ENCODE data around the gene DHX35.

The DHX35 gene, protein sequence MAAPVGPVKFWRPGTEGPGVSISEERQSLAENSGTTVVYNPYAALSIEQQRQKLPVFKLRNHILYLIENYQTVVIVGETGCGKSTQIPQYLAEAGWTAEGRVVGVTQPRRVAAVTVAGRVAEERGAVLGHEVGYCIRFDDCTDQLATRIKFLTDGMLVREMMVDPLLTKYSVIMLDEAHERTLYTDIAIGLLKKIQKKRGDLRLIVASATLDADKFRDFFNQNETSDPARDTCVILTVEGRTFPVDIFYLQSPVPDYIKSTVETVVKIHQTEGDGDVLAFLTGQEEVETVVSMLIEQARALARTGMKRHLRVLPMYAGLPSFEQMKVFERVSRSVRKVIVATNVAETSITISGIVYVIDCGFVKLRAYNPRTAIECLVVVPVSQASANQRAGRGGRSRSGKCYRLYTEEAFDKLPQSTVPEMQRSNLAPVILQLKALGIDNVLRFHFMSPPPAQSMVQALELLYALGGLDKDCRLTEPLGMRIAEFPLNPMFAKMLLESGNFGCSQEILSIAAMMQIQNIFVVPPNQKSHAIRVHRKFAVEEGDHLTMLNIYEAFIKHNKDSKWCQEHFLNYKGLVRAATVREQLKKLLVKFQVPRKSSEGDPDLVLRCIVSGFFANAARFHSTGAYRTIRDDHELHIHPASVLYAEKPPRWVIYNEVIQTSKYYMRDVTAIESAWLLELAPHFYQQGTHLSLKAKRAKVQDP

DNA sequence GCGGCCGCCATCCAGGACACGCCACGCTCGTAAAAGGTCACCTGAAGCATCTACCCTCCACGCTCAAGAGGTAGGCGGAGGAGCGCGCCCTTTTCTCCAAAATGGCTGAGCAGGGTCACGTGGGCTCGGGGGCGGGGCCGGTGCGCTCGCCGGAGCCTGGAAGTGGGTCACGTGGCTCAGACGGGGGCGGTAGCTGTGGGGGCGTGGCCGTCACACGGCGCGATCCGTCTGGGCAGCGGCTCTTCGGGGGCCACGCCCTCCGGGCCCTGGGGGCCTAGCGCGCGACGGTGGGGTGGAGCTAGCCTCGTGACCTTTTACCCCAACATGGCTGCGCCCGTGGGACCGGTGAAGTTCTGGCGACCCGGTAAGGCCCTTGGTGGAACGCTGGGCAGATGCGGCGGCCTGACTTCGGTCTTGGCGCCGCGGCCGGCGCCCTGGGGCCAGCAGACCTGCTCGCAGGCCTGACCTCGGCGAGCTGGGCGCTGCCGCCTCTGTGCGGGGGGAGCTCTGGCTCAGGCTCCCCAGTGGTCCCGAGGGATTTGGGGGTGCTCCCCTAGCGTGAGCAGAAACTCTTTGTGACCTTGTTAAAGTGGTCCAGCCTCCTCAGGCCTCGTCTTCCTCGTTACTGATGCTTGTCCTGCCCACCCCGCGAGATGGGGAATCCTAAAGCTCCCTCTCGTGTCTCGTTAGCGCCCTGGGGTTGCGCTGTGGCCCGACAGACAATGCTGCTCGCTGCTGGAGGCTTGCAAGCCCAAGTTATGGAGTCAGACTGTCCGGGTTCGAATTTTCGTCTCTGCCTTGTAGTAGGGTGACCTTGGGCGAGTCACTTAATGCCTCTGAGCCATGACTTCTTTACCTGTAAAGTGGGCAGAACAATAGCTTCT lies at the start of gene DHX35:
Gene DHX35, plus strand, starts transcription at position 301 of the 884 bp plus-strand sequence. Its CDS starts 24 bp downstream, at position 325.
- peak; percentile 97 for DNase-seq (ENCODE audit: low spot score)

DNA sequence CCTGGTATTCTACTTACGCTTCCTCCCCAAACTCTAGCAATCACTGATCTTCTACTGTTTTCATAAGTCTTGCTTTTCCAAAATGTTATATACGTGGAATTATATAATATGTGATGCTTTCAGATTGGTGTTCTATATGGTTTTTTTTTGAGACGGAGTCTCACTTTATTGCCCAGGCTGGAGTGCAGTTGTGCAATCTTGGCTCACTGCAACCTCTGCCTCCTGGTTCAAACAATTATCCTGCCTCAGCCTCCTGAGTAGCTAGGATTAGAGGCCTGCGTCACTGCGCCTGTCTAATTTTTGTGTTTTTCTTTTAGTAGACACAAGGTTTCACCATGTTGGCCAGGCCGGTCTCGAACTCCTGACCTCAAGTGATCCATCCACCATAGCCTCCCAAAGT lies 46.8 kb upstream of the DHX35 start:
- no peak for DNase-seq (ENCODE audit: low spot score)

DNA sequence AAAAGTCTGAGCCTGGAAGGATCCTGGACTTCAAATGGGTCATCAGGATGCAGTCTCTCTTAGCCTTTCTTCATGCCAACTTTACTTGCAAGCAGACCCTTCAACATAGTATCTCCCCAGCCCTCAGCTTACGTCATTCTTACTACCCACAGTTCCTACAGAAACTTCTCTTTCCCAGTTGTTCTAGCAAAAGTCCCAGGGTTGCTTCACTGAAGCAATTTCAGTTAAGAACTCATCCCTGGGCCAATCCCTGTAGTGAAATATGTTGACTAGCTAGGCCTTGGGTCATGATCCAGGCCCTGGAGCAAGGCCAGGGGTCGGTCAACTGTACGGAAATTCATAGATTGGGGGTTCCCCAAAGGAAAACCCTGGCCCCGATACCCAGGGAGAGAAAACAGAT lies 44.5 kb upstream of the DHX35 start:
- no peak for DNase-seq (ENCODE audit: low spot score)

DNA sequence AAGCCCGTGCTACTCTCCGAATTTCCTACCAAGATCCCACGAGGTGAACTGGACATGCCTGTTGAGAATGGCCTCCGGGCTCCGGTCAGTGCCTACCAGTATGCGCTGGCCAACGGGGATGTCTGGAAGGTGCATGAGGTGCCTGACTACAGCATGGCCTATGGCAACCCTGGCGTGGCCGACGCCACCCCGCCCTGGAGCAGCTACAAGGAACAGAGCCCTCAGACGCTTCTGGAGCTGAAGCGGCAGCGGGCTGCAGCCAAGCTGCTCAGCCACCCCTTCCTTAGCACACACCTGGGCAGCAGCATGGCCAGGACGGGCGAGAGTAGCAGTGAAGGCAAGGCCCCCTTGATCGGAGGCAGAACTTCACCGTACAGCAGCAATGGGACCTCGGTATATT lies 44.0 kb upstream of the DHX35 start:
- DNase-seq (ENCODE audit: low spot score), result no peak

DNA sequence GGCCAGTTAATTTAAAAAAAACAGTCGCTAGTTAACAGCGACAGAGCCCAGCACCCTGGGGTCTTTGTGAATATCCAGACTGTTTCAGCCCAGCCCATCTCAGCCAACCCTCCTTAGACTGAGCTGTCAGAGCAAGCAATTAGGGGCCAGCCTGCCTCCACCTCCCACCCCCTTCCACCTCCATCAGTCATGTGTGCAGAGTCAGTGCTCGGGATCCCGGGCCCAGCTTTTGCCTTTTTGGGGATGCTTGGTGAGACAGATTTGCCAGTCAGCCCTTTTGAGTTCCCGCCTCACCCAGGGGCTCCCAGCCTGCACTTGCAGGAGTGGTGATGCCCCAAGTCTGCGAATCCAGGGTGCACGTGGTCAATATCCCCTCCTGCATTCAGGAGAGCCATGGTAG lies 42.5 kb upstream of the DHX35 start:
- DNase-seq (ENCODE audit: low spot score), result no peak

DNA sequence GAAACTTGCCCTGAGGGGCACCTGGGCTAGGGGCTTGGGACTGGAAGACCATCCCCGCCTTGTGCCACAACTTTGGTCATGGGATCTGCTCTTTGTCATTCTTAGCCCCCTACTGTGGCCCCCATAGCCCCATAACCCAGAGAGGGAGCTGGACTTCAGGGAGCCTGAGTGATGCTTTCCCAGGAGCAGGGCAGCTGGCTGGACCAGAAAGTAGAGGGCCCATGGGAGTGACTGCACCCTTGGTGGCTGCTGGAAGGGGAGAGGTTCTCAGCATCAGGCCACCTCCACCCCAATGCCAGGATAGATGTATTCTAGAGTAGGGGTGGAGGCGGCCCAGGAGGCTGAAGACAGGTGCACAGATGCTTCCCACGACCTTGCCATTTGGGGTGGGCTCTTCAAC lies 41.7 kb upstream of the DHX35 start:
- DNase-seq (ENCODE audit: low spot score), result no peak

DNA sequence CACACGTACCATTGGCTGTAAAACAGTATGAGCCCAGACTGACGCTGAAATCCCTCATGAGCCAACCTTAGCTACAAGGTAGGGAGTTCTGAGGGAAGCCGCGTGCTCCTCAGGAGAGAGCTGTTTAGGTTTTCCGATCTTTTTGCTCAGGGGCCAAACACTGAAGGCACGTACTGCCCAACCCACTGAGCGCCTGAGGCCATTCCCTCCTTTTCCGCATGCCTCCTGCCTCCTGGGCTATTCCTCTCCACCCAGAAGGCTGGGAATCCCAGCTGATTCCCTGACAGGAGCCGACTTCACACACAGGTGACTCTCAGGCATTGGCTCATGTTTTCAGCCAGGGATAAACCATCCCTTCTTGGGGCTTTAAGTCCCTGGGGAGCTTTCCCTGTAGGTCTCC lies 41.3 kb upstream of the DHX35 start:
- DNase-seq (ENCODE audit: low spot score), result no peak

DNA sequence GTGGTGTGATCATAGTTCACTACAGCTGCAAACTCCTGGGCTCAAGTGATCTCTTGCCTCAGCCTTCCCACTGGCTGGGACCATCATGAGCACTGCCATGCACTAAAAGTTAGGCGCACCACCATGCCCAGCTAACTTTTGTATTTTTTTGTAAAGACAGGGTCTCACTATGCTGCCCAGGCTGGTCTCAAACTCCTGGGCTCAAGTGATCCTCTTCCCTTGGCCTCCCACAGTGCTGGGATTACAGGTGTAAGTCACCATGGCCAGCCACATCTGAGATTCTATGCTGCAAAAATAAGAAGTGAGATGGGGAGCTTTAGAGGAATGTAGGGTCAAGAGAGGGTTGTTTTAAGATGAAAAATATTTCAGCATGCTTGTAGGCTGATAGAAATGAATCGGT lies 37.4 kb upstream of the DHX35 start:
- no peak for DNase-seq (ENCODE audit: low spot score)

DNA sequence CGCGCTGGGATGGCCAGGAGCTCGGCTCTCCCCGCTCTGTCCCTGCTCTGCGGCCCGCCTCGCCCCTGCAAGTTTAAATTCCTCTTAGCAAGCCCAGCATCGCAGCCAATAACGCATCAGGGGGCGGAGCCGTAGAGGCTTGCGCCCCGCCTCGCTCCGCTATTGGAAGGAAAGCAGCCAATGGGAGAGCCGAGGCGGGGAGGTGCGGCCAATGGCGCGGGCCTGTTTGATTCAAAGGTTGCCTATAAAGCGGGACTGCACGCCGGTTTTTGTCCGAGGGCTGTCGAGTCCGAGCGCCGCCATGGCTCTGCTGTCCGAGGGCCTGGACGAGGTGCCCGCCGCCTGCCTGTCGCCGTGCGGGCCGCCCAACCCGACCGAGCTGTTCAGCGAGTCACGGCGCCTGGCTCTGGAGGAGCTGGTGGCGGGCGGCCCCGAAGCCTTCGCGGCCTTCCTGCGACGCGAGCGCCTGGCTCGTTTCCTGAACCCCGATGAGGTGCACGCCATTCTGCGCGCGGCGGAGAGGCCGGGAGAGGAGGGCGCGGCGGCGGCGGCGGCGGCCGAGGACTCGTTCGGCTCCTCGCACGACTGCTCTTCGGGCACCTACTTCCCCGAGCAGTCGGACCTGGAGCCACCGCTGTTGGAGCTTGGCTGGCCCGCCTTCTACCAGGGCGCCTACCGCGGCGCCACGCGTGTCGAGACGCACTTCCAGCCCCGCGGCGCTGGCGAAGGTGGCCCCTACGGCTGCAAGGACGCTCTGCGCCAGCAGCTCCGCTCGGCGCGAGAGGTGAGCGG lies 35.8 kb upstream of the DHX35 start, which contains the start of gene FAM83D:
Gene FAM83D, plus strand, starts transcription at position 276 of the 792 bp plus-strand sequence. Its CDS starts 26 bp downstream, at position 302.
- peak; percentile 96 for DNase-seq (ENCODE audit: low spot score)

DNA sequence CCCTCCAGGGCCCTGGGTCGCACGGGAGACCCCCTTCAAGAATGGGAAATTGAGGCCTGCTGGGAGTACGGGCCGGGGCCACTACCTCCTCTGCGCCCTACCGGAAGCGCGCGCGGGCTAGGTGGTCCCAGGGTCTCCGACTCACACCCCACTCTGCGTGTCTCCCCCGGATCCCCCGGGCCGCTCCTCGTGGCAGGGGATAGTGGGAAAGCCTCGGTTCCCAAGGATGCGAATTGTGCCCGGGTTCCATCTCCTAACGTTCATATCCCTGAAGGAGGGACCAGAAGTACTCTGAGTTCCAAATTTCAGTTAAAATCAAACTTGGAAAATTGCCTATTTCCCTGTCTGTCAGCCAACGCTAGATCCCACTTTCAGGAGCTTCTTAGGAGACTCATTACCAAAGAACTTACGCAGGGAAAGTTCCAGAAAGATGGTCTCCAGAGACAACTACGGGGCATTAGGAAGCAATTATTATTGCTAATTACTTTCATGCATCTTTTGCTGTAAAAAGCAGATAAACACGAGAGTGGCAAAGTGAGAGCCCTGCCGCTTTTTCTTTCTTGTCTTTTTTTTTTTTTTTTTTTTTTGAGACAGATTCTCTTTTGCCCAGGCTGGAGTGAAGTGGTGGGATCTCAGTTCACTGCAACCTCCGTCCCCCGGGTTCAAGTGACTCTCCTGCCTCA lies 35.1 kb upstream of the DHX35 start:
- DNase-seq (ENCODE audit: low spot score), result no peak

DNA sequence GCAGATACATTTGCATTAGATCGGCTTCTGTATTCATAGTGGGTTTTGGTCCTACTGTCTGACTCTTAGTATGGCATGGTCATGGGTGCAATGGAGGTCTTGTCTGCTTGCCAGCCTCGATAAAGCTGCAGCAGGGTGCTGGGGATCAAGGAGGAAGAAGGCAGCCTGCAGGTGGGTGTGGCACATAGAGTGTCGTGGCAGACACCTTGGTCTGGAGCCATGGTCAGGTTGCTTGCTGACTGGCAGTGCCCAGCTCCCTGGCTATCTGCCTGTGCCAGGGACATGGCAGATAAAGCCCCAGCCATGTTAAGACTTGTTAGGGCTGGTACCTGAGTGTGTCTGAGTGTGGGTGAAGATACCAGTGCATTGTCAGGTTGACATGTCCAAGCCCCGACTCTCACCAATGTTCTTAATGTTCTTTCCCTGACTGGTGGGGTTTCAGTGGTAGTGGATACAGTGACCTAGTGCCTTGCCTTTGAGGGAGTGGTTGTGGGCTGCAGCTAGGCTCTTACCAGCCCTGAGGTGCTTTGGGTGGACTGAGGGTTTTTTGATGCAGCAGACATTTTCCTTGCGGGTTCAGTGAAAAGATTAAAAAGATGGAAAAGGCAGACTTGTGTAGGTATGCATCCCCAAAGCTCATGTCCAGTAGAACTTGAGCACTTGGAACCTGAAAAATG lies 34.1 kb upstream of the DHX35 start:
- DNase-seq (ENCODE audit: low spot score), result no peak

DNA sequence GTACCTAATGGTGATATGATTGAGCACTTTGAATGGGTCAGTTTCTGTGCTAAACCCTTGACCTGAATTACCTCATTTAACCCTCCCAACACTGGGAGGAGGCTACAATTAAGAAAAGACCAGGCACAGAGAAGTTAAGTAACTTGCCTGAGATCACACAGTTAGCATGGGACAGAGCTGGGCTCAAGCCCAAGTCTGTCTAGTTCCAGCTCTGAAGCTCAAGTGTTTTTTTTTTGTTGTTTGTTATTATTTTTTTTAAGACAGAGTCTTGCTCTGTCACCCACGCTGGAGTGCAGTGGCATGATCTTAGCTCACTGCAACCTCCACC lies 31.9 kb upstream of the DHX35 start:
- no peak for DNase-seq (ENCODE audit: low spot score)

DNA sequence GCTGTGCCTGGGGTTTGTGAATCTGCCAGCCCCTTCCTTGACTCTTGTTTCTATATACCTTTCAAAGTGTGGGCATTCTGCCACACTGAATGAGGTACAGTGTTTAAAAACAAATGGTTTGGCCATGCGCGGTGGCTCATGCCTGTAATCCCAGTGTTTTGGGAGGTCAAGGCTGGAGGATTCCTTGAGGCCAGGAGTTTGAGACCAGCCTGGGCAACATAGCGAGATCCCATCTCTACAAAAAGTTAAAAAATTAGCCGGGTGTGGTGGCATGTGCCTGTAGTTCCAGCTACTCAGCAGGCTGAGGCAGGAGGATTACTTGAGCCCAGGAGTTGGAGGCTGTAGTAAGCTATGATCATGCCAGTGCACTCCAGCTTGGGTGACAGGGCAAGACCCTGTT lies 30.2 kb upstream of the DHX35 start:
- no peak for DNase-seq (ENCODE audit: low spot score)

DNA sequence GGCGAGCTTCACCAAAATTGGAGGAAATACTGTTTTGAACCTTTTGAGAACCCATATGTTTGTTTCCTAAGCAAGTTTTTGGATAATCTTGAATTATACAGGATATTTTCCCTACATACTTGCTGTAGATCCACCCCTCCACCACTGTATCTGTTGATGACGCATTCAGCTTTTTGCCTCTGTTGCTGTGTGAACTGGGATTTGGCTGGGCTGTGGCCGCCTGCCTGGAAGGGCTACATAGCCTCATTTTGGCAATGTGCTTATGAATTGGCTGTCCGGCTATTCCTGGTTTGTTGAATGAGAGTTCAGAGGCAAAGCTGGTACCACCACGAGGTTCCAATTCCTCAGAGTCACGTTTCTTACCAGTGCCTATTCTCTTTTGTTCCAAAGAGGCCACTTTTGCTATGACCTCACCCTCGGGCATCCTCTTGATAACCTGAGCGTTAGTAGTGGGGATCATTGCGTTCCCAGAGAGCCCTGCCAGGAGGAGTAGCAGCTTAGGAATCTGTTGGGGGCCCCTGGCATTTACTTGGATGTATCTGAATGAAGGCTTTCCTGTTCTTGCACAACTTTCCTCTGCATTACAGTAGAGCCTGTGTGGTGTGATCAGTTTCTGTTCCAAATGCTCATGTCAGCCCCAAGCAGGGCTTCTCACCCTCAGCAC lies 29.6 kb upstream of the DHX35 start:
- no peak for DNase-seq (ENCODE audit: low spot score)

DNA sequence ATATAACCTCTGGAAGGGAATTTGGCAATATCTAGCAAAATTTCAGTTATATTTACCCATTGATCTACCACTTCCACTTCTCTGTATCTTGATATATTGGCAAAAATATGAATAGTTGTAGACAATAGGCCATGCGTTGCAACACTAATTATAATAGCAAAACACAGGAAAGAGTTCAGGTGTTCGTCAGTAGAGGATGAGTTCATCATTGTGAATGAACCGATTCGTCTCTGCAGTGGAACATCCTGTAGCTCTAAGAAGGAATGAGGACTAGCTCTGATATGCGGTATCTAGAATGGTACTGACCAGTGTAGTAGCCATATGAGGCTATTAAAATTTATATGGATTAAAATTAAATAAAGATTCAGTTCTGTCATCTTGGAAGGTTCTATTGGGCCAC lies 27.6 kb upstream of the DHX35 start:
- no peak for DNase-seq (ENCODE audit: low spot score)

DNA sequence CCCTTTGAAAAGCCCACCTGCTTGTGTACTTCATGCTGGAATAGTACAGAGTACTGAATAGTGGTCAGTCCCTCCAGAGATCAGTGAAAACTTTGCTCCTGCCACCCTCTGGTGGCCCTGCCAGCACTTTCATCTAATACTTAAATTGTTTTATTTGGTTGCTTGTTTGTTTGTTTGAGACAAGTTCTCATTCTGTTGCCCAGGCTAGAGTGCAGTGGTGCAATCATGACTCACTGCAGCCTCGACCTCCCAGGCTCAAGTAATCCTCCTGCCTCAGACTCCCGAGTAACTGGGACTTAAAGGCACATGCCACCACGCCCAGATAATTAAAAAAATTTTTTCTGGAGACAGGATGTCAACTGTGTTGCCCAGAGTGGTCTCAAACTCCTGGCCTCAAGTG lies 26.9 kb upstream of the DHX35 start:
- DNase-seq (ENCODE audit: low spot score), result no peak

DNA sequence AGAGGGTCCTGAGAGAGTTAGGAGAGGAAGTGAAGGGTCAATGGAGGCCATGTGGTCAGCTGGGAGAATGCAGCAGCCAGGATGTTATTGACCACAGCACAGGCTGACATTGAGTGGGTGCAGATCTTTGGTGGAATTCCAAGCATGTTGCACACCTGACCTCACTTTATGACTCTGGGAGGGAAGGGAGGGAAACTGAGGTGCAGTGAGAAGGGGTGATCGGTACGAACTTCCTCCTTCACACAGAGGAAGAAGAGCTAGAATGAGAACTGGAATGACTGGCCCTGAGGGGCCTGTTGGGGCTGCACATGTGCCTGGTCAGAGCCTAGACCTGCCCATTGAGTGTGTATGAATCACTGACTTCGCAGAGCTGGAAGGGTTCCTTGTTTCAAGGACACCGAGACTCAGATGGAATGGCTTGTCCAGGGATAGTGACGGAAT lies 26.2 kb upstream of the DHX35 start:
- DNase-seq (ENCODE audit: low spot score), result no peak

DNA sequence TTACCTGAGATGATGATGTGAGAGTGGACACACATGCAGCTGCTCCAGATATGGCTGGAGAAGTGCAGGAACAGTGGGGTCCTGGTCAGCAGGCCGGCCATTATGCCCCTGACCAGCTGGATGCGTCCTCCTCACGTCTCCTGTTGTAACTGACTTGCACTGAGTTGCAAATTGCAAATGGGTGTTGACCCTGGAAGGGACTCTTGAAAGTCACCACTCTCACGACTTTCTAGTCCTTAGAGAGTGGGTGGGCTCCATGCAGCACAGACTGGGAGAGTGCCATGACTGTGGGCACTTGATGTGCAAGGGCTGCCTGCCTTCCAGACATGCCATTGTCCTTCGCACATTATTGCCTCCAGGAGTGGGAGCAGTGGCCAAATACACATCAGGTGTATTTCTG lies 25.1 kb upstream of the DHX35 start:
- DNase-seq (ENCODE audit: low spot score), result no peak

DNA sequence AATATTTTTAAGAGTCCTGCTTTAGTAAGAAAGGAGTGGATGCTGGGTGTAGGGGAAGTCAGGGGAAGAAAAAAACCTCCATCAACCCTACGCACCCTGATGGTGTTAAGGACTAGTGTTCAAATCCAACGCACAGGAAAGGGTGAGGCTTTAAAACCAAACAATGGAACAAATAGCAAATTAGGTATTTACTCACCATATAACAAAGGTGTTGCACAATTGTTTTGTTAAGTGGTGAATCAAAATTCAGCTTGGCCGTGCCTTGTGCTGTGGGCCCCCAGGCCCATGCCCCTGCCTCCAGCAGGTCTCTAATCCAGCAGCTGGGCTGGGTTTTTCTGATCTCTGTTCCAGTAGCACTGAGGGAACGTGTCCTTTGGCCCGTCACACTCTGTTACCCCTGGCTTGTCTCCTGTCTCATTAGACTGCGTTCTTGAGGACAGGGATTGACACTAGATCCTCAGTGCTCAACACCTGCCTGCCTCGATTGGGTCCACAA lies 24.1 kb upstream of the DHX35 start:
- no peak for DNase-seq (ENCODE audit: low spot score)

DNA sequence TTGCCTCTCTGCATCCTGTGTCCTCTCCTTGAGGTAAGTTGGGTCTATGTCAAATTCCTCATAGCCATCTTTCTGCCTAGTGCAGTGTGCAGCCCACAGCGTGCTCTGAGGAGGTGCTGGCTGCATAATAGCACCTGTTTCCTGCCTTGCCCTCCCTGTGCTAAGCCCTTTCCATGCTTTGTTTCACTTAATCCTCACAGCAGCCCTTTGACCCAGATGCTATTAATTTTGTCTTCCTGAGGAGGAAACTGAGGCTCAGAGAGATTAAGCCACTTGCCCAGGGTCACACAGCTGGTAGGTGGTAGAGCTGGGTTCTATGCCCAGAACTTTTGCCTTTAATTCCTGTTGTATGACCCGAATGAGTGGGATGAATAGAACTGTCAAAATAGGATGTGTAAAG lies 22.5 kb upstream of the DHX35 start:
- no peak for DNase-seq (ENCODE audit: low spot score)

Data from globus pallidus (tissue), 1 donor.